Upper lobe of left lung (tissue), 4 donors: ENCODE results near the gene IER3.
A peak's percentile ranks its signal among the peaks of the same experiment; 100 is the strongest.

Experiments
- EP300 ChIP-seq, 4 donors: sonication (generic); formaldehyde crosslinking; IDR thresholded peaks; one replicate each; pipeline ENCODE4 v1.5.1; 2017; ENCODE audit warnings: antibody characterized with exemption in 4 of 4, control low read depth in 2 of 4
- POLR2A ChIP-seq, 4 donors: fragments of 450-650 bp; IDR thresholded peaks; one replicate each; pipeline ENCODE4 v1.5.1; 2016 to 2017; ENCODE audit warnings: antibody characterized with exemption in 4 of 4, mild to moderate bottlenecking in 2 of 4
- POLR2AphosphoS5 ChIP-seq, 2 donors: sonication (generic); formaldehyde crosslinking; IDR thresholded peaks; one replicate each; pipeline ENCODE4 v1.5.1; 2017; ENCODE audit warnings: antibody characterized with exemption in 2 of 2
- TF ChIP-seq, protein P1 (sequence below), 6 experiments: fragments of 450-650 bp in 4 of 6; fragments of 200-600 bp in 2 of 6; sonication (generic) in 2 of 6; IDR thresholded peaks; one replicate each; pipeline ENCODE4 v1.5.1; 2016 to 2019; ENCODE audit warnings: antibody characterized with exemption in 6 of 6

DNA sequence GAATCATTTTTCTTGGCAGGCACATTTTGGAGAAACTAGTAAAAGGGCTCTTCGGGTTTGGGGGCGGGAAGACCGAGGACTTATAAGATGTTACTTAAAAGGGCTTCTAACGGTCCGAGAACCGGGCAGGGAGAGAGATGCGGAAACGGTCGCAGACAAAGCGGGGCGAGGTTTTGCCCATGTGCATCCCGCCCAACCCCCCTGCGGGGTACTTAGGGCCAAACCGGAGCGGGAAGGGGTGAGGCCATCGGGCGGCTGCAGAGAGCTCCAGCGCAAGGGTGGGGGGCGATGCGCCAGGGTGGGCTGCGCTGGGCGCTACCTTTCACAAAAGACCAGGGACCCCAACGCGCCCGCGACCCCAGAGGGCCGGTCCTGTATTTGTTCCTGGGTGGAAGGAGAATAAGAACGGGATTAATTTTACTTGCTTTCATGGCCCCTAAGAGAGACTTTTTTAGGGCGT is 23.6 kb downstream of the IER3 start:
- TF ChIP-seq POLR2A (IDR thresholded peaks at IDR 0.05), result no peak
- TF ChIP-seq EP300 (IDR thresholded peaks at IDR 0.05), result no peak
- TF ChIP-seq, protein P1, sequence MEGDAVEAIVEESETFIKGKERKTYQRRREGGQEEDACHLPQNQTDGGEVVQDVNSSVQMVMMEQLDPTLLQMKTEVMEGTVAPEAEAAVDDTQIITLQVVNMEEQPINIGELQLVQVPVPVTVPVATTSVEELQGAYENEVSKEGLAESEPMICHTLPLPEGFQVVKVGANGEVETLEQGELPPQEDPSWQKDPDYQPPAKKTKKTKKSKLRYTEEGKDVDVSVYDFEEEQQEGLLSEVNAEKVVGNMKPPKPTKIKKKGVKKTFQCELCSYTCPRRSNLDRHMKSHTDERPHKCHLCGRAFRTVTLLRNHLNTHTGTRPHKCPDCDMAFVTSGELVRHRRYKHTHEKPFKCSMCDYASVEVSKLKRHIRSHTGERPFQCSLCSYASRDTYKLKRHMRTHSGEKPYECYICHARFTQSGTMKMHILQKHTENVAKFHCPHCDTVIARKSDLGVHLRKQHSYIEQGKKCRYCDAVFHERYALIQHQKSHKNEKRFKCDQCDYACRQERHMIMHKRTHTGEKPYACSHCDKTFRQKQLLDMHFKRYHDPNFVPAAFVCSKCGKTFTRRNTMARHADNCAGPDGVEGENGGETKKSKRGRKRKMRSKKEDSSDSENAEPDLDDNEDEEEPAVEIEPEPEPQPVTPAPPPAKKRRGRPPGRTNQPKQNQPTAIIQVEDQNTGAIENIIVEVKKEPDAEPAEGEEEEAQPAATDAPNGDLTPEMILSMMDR (IDR thresholded peaks at IDR 0.05), result no peak
- TF ChIP-seq POLR2AphosphoS5 (IDR thresholded peaks at IDR 0.05), result peak in 1 of 2 donors; percentile 26
